Testis (tissue), 3 donors: ENCODE measurements around the gene TSPAN13. TPM values are rescaled to one million over a fixed set of nuclear protein-coding genes. Genes with fewer than 3 reads are reported as not detected.

Source experiments
- DNase-seq: peaks from one replicate; pipeline ENCODE4 v3.0.0-alpha.2; 2019
- H3K27ac ChIP-seq, 2 donors: fragments of 200-600 bp; sonication (generic); one replicate each; pipeline ENCODE4 v1.5.1; 2019
- H3K27me3 ChIP-seq: fragments of 200-600 bp; sonication (generic); one replicate; pipeline ENCODE4 v1.5.1; 2019
- H3K36me3 ChIP-seq: fragments of 200-600 bp; sonication (generic); one replicate; pipeline ENCODE4 v1.5.1; 2017; ENCODE audit warnings: low read depth; ENCODE audit errors: missing control alignments
- H3K4me1 ChIP-seq: fragments of 200-600 bp; sonication (generic); one replicate; pipeline ENCODE4 v1.5.1; 2019
- H3K4me3 ChIP-seq, 2 donors: fragments of 200-600 bp; sonication (generic); one replicate each; pipeline ENCODE4 v1.5.1; 2017 to 2019
- H3K9me3 ChIP-seq: fragments of 200-600 bp; sonication (generic); one replicate; pipeline ENCODE4 v1.5.1; 2017
- POLR2A ChIP-seq: fragments of 450-650 bp; IDR thresholded peaks from one replicate; pipeline ENCODE4 v1.6.1; 2017; ENCODE audit warnings: antibody characterized with exemption, mild to moderate bottlenecking, moderate library complexity
- WGBS, 2 donors: methylation state at CpG; one replicate each; pipeline ENCODE4 v1.1.5; 2018; 5-methylcytosine and 5-hydroxymethylcytosine counted together
- intact Hi-C: fragments of 100-400 bp; cut with DNase I; formaldehyde crosslinking; loops from one replicate; pipeline ENCODE4 v1.15.1; 2023; ENCODE audit warnings: low total_unique reads
- polyA plus RNA-seq: library from polyadenylated mRNA; stranded (reverse); fragments of 350-450 nt; fragmentation: Illumina TruSeq; extraction: RNeasy Lipid Tissue Mini Kit (QIAGEN cat#74804); gene quantifications from one replicate; pipeline ENCODE4 v1.2.3, GENCODE V29; 2014; ENCODE audit warnings: low read depth, low replicate concordance; ENCODE audit not compliant: insufficient read depth
- total RNA-seq, 2 donors: library from RNA; depleted of rRNA; stranded (reverse); fragments of >200 nt; gene quantifications; one replicate each; pipeline ENCODE4 v1.2.3, GENCODE V29; 2016
- TF ChIP-seq, protein P1 (sequence below), 3 experiments: fragments of 450-650 bp in 2 of 3; fragments of 200-600 bp in 1 of 3; sonication (generic) in 1 of 3; IDR thresholded peaks; one replicate each; pipeline ENCODE4 v1.5.1; 2016 to 2019; ENCODE audit warnings: antibody characterized with exemption in 3 of 3, mild to moderate bottlenecking in 2 of 3, moderate library complexity in 1 of 3

The TSPAN13 gene
- total and polyA plus RNA-seq, 3 donors from 2014 or later, result 10.0 to 13.0 (median 10.6) TPM

DNA sequence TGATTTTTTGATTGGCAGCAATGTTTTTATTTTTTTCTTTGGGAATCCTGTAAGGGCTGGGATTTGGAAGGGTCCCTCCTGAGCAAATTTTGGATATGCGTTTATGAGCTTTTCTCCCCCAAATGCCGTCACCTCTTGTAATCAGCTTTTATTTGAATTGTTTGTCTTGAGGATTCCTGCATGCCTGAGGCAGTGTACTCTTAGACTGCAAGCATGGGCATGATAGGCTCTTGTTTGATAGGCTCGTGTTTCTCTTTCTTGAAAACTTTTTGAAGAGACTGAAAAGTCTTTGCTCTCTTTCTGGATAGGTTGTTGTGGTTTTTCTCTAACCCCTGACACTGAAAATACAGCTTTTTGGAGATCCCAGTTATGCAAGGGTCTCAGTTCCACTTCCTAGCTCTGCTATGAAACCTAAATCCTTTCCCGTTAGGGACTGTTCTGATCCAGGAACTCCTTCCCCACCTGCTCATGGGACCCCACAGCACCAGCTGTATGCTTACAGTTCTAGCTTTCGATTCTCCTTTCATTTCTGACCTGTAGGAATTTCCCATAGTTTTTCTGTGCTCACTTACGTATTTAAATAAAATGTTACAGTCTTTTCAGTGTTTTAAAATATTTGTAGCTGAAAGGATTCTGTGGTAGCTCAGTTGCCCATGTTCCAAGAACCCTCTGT, 17.2 kb downstream of the TSPAN13 start:
- no peaks in the 10 kb centered on the region for H3K36me3 ChIP-seq
- no peak for DNase-seq
- 83 to 87% methylated on average over 6 of the region's 6 CpGs for WGBS, 2 donors
- no peaks in the 10 kb centered on the region for H3K9me3 ChIP-seq
- intact Hi-C loops, result no loop called here
- TF ChIP-seq POLR2A, result no peak
- TF ChIP-seq, protein P1, sequence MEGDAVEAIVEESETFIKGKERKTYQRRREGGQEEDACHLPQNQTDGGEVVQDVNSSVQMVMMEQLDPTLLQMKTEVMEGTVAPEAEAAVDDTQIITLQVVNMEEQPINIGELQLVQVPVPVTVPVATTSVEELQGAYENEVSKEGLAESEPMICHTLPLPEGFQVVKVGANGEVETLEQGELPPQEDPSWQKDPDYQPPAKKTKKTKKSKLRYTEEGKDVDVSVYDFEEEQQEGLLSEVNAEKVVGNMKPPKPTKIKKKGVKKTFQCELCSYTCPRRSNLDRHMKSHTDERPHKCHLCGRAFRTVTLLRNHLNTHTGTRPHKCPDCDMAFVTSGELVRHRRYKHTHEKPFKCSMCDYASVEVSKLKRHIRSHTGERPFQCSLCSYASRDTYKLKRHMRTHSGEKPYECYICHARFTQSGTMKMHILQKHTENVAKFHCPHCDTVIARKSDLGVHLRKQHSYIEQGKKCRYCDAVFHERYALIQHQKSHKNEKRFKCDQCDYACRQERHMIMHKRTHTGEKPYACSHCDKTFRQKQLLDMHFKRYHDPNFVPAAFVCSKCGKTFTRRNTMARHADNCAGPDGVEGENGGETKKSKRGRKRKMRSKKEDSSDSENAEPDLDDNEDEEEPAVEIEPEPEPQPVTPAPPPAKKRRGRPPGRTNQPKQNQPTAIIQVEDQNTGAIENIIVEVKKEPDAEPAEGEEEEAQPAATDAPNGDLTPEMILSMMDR (IDR thresholded peaks at IDR 0.05), result no peak
- H3K4me3 ChIP-seq, result no peak overlapping the region
- H3K4me1 ChIP-seq, result no peaks in the 10 kb centered on the region
- H3K27ac ChIP-seq, result no peak overlapping the region
- H3K27me3 ChIP-seq, result no peaks in the 10 kb centered on the region

DNA sequence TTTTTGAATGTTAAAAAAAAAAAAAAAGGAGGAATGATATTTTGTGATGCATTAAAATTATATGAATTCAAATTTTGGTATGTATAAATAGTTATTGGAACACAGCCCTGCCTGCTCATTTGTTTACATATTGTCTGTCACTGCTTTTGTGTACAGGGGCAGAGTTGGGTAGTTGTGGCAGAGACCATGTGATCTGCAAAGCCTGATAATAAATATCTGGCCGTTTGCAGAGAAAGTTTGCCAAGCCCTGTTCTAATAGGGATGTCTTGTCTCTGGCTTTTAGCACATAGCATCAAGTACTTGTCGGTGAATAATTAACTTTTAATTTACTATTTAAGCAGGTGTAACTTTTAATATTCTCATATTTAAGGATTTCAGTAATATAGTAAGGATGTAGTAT, 19.8 kb downstream of the TSPAN13 start:
- Histone ChIP-seq H3K4me3 (no peak overlapping the region), H3K4me1 (no peaks in the 10 kb centered on the region), H3K9me3 (no peaks in the 10 kb centered on the region), H3K27me3 (no peaks in the 10 kb centered on the region), H3K27ac (no peak overlapping the region), H3K36me3 (no peaks in the 10 kb centered on the region)
- intact Hi-C loops, result no loop called here
- DNase-seq, result no peak
- TF ChIP-seq POLR2A, result no peak
- TF ChIP-seq, protein P1 (IDR thresholded peaks at IDR 0.05), result no peak
- WGBS, 2 donors, result 52 to 65% methylated on average over 2 of the region's 2 CpGs

- TF ChIP-seq POLR2A, result no peak
- TF ChIP-seq, protein P1 (IDR thresholded peaks at IDR 0.05), result no peak
- Histone ChIP-seq H3K4me1 (no peaks in the 10 kb centered on the region), H3K27ac (no peak overlapping the region), H3K4me3 (no peak overlapping the region), H3K27me3 (no peaks in the 10 kb centered on the region), H3K36me3 (no peaks in the 10 kb centered on the region), H3K9me3 (no peaks in the 10 kb centered on the region)
- WGBS, 2 donors, result 97% methylated on average over 2 of the region's 2 CpGs
- no peak for DNase-seq
- intact Hi-C loops, result no loop called here
Observed at GRCh38 chr7:16773884-16774283, 20.3 kb downstream of the TSPAN13 start.

DNA sequence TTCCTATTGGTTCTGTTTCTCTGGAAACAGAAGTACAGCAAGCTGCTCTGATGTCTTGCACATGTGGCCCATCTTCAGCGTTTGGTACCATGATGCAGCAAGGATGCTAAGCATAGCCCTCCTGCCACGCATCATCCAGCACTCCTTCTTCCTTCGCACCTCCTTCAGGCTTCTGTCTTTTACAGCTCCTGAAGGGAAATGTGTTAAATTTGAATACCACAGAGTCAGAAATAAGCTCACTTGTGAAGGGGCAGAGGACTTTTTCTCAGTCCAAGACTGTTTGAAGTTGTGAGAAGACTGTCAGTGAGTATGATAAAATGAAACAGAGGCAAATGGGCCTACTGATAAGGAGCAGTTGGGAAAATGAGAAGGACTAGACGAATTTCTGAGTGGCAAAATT, 20.7 kb downstream of the TSPAN13 start:
- WGBS, 2 donors, result 76 to 78% methylated on average over 4 of the region's 4 CpGs
- DNase-seq, result no peak

More for the DNA sequence above, 20.7 kb downstream of the TSPAN13 start:
- Histone ChIP-seq H3K9me3 (no peaks in the 10 kb centered on the region), H3K4me3 (no peak overlapping the region), H3K4me1 (no peaks in the 10 kb centered on the region), H3K27me3 (no peaks in the 10 kb centered on the region), H3K27ac (no peak overlapping the region), H3K36me3 (no peaks in the 10 kb centered on the region)
- no peak for TF ChIP-seq POLR2A
- TF ChIP-seq, protein P1 (IDR thresholded peaks at IDR 0.05), result no peak
- intact Hi-C loops, result no loop called here
